Activated CD8-positive, alpha-beta T cell treated with anti-CD3 and anti-CD28 coated beads for 36 hours (primary cell): ENCODE measurements around the gene LY86. TPM values are rescaled to one million over a fixed set of nuclear protein-coding genes. Genes with fewer than 3 reads are reported as not detected.

Experiments
- ATAC-seq: fragments of 200-7000 bp; cut with Tn5 transposase; one replicate; pipeline ENCODE4 v1.10.0; 2021; ENCODE audit warnings: mild to moderate bottlenecking, moderate library complexity
- CTCF ChIA-PET: fragments of 350-600 bp; sonication (Branson Sonifier 250); formaldehyde crosslinking; loops from one replicate; lab custom pipeline; 2021; ENCODE audit warnings: antibody characterized with exemption; lab: Charles Lee
- POLR2A ChIA-PET: fragments of 350-600 bp; sonication (Branson Sonifier 250); formaldehyde crosslinking; loops from one replicate; lab custom pipeline; 2021; ENCODE audit warnings: antibody characterized with exemption; lab: Charles Lee
- DNase-seq: peaks from one replicate; pipeline ENCODE4 v3.0.0-alpha.2; 2020
- H3K27ac Mint-ChIP-seq: one replicate; pipeline ENCODE4 v1.8.0; 2021; ENCODE audit warnings: mild to moderate bottlenecking, mixed read lengths
- H3K27me3 Mint-ChIP-seq: one replicate; pipeline ENCODE4 v1.8.0; 2021; ENCODE audit warnings: mixed read lengths
- H3K36me3 Mint-ChIP-seq: one replicate; pipeline ENCODE4 v1.8.0; 2021; ENCODE audit warnings: low read depth, mixed read lengths
- H3K4me1 Mint-ChIP-seq: one replicate; pipeline ENCODE4 v1.8.0; 2021; ENCODE audit warnings: low read depth, mixed read lengths
- H3K4me3 Mint-ChIP-seq: one replicate; pipeline ENCODE4 v1.8.0; 2021; ENCODE audit warnings: mild to moderate bottlenecking, moderate library complexity, mixed read lengths
- H3K9me3 Mint-ChIP-seq: one replicate; pipeline ENCODE4 v1.8.0; 2021; ENCODE audit warnings: mixed read lengths
- intact Hi-C: fragments of 100-400 bp; cut with micrococcal nuclease; formaldehyde crosslinking; loops from one replicate; pipeline ENCODE4 v1.10.0; 2022
- total RNA-seq, 2 experiments: library from RNA; stranded (reverse); gene quantifications; one replicate each; pipeline ENCODE4 v1.2.3, GENCODE V29; 2021
- TF ChIP-seq, protein P1 (sequence below): fragments of 200-600 bp; IDR thresholded peaks from one replicate; pipeline ENCODE4 v1.8.0; 2022; ENCODE audit warnings: antibody characterized with exemption, mild to moderate bottlenecking

The LY86 gene
- total RNA-seq, 2 experiments from 2014 or later: 0.32 TPM; not detected in 1

DNA sequence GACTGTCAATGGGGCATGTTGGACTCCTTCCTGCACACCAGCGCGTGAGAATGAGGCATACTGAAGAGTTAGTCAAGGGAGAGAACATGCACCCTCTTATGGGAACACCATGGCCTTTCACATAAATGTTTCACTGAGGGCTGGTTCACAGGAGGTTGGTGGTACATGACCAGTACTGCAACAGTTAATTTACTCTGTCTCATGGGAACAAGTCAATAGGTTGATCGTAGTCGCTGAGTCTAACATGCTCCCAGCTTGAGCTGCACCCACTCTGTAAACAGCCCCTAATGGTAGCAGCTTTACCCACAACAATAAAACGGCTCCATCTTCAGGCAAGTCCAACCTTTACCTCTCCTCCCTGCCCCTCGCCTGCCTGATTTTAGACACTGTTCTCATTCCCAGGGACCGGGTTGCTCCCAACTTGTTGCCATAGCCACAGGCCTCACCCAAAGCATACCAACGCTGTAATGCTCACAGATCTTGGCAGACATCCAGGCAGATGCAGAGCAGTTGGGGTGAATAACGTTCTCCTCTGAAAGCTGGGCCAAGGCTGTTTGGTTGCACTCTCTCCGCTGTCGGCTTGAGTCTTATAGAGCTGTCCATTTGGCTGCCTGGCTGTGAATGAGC, 111.3 kb downstream of the LY86 start:
- no peak overlapping the region for H3K4me3 Mint-ChIP-seq

DNA sequence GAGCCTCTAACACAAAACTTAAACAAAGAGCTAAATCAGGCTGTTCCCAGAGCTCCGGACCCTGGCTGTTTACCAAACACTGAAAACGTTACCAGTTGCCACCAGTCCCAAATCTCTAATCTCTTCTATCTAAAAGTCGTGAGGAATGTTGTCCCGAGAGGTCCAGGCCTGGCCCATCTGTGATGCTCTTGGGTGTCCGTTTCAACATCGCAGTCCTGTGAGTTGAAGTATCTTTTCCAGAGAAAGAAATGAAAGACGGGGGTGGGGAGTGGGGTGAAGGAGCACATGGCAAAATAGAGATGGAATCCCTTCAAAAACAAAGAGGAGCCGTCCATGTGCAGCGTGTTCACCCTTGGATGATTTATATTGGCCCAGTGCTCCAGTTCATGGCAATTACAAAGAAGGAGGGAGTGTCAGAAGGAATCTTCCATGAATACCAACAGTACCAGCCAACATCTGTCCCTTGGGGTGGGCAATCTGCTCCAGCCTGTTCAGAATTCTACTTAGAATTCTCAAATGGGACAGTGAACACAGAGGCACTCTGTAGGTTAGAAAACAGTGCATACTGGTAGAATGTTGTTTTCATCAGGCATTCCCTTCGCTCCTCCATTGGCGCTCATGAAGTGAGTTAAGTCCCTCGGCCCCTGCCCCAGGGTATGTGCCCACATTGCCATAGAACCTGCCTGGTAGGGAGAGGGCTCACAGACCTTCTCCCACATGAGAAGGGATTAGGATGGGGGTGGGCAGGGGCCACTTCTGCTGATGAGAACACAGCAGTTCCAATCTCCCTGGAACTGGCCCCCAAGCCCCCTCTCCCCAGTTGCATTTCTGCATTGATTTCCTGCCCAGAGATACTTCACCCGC, 112.1 kb downstream of the LY86 start:
- H3K4me1 Mint-ChIP-seq: peaks cover 3% of the 10 kb centered on the region
- no peak overlapping the region for H3K27ac Mint-ChIP-seq
- no peaks in the 10 kb centered on the region for H3K9me3 Mint-ChIP-seq
- intact Hi-C loops: no loop called here
- H3K36me3 Mint-ChIP-seq: no peaks in the 10 kb centered on the region
- ATAC-seq: no peak
- CTCF ChIA-PET: interaction anchor here (0.9 to 2.7 kb wide), 2 partner anchors 19 to 24 kb away, joined by 3 to 7 read pairs; no protein-coding TSS in a partner anchor
- TF ChIP-seq, protein P1, sequence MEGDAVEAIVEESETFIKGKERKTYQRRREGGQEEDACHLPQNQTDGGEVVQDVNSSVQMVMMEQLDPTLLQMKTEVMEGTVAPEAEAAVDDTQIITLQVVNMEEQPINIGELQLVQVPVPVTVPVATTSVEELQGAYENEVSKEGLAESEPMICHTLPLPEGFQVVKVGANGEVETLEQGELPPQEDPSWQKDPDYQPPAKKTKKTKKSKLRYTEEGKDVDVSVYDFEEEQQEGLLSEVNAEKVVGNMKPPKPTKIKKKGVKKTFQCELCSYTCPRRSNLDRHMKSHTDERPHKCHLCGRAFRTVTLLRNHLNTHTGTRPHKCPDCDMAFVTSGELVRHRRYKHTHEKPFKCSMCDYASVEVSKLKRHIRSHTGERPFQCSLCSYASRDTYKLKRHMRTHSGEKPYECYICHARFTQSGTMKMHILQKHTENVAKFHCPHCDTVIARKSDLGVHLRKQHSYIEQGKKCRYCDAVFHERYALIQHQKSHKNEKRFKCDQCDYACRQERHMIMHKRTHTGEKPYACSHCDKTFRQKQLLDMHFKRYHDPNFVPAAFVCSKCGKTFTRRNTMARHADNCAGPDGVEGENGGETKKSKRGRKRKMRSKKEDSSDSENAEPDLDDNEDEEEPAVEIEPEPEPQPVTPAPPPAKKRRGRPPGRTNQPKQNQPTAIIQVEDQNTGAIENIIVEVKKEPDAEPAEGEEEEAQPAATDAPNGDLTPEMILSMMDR: no peak
- peaks cover 10% of the 10 kb centered on the region for H3K27me3 Mint-ChIP-seq
- POLR2A ChIA-PET: no interaction called here
- DNase-seq: no peak
- H3K4me3 Mint-ChIP-seq: no peak overlapping the region

More for the DNA sequence above, 111.3 kb downstream of the LY86 start:
- peaks cover 3% of the 10 kb centered on the region for H3K4me1 Mint-ChIP-seq
- peaks cover 10% of the 10 kb centered on the region for H3K27me3 Mint-ChIP-seq
- ATAC-seq (no peak), DNase-seq (no peak)
- ChIA-PET CTCF (interaction anchor here (0.9 to 2.7 kb wide), 3 partner anchors 19 to 544 kb away, joined by 3 to 7 read pairs (median 3); no protein-coding TSS in a partner anchor), POLR2A (no interaction called here)
- no peaks in the 10 kb centered on the region for H3K9me3 Mint-ChIP-seq
- TF ChIP-seq, protein P1: no peak
- H3K36me3 Mint-ChIP-seq: no peaks in the 10 kb centered on the region
- H3K27ac Mint-ChIP-seq: no peak overlapping the region
- intact Hi-C loops: no loop called here

DNA sequence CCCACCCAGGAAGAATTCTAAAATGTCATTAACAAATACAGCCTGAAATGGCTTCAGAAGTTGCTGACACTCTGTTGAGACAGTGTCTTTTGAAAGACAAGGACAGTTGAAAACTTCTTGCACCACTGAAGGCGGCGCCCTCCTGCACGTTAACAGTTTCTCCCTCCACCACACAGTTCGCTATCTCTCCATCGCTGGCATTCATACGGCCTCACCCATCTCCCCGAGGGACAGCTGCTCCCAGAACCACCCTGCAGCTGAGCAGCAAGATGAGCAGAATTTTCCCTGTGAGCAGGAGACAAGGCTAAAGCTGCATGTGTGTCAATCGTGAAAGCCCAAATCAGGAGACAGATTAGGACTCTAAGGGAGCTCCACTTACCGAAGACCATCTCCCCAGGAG, 113.3 kb downstream of the LY86 start:
- peaks cover 3% of the 10 kb centered on the region for H3K4me1 Mint-ChIP-seq
- ChIA-PET POLR2A (no interaction called here), CTCF (interaction anchor here (1.0 to 1.6 kb wide), 2 partner anchors 26 to 542 kb away, joined by 3 to 4 read pairs; no protein-coding TSS in a partner anchor)
- H3K36me3 Mint-ChIP-seq: no peaks in the 10 kb centered on the region
- H3K27ac Mint-ChIP-seq: no peak overlapping the region
- ATAC-seq (no peak), DNase-seq (no peak)
- intact Hi-C loops: no loop called here
- H3K27me3 Mint-ChIP-seq: peaks cover 10% of the 10 kb centered on the region
- H3K4me3 Mint-ChIP-seq: no peak overlapping the region
- H3K9me3 Mint-ChIP-seq: no peaks in the 10 kb centered on the region
- TF ChIP-seq, protein P1: no peak

DNA sequence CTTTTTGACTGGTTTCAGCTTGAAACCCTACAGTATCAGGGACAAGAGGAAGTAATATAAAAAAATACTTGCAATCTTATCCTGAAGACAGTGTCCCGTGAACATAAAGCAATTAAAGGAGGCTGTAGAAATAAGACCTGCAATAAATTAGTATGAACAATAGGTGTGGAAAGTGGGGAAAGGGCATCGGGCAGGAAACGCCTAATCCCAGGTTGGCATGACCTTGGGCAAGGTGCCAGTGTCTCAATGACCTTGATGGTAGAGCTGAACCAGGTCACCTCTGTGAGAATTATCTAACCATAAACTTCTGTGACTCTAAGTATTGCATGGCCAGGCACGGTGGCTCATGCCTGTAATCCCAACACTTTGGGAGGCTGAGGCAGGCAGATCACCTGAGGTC, 115.2 kb downstream of the LY86 start:
- POLR2A ChIA-PET: no interaction called here
- H3K4me1 Mint-ChIP-seq: peaks cover 3% of the 10 kb centered on the region
- TF ChIP-seq, protein P1: no peak
- CTCF ChIA-PET: interaction anchor here (1.1 to 1.5 kb wide), 3 partner anchors 22 to 27 kb away, joined by 3 to 6 read pairs (median 3); no protein-coding TSS in a partner anchor
- no peak for ATAC-seq
- no peak overlapping the region for H3K27ac Mint-ChIP-seq
- no peak overlapping the region for H3K4me3 Mint-ChIP-seq
- no peak for DNase-seq
- no peaks in the 10 kb centered on the region for H3K9me3 Mint-ChIP-seq
- peaks cover 10% of the 10 kb centered on the region for H3K27me3 Mint-ChIP-seq
- H3K36me3 Mint-ChIP-seq: no peaks in the 10 kb centered on the region
- intact Hi-C loops: no loop called here
